Neuronal stem cell (in vitro differentiated cells): ENCODE measurements around the gene UBAC1.
A peak's percentile ranks its signal among the peaks of the same experiment; 100 is the strongest.

Experiments
- DNase-seq: peaks from one replicate; pipeline ENCODE4 v3.0.0-alpha.2; 2013; ENCODE audit warnings: low spot score
- H2AFZ ChIP-seq: one replicate; pipeline ENCODE4 v1.6.1; 2013; ENCODE audit warnings: mild to moderate bottlenecking, low read length, inconsistent platforms
- H2AK5ac ChIP-seq: 2 replicates; pipeline ENCODE4 v1.6.1; 2013; ENCODE audit warnings: low read depth, mild to moderate bottlenecking, inconsistent platforms, low read length, moderate library complexity, mixed read lengths
- H2BK120ac ChIP-seq: 2 replicates; pipeline ENCODE4 v1.6.1; 2013; ENCODE audit warnings: low read depth, mild to moderate bottlenecking, inconsistent platforms, low read length, moderate library complexity, mixed read lengths
- H2BK12ac ChIP-seq: one replicate; pipeline ENCODE4 v1.6.1; 2013; ENCODE audit warnings: low read length, inconsistent platforms
- H2BK15ac ChIP-seq: 2 replicates; pipeline ENCODE4 v1.6.1; 2013; ENCODE audit warnings: mild to moderate bottlenecking, low read length, inconsistent platforms, mixed read lengths
- H2BK5ac ChIP-seq: one replicate; pipeline ENCODE4 v1.6.1; 2013; ENCODE audit warnings: inconsistent platforms, mild to moderate bottlenecking, low read length, moderate library complexity
- H3K14ac ChIP-seq: one replicate; pipeline ENCODE4 v1.6.1; 2013; ENCODE audit warnings: low read length, inconsistent platforms
- H3K18ac ChIP-seq: 2 replicates; pipeline ENCODE4 v1.6.1; 2013; ENCODE audit warnings: low read length, inconsistent platforms
- H3K23ac ChIP-seq: 2 replicates; pipeline ENCODE4 v1.6.1; 2013; ENCODE audit warnings: low read depth, mild to moderate bottlenecking, mixed read lengths, low read length, inconsistent platforms; ENCODE audit not compliant: poor library complexity
- H3K27ac ChIP-seq: replicated peaks from 3 replicates; pipeline ENCODE4 v1.5.1; 2013; ENCODE audit warnings: low read length, inconsistent platforms
- H3K27me3 ChIP-seq, 3 experiments: 2 replicates each; pipeline ENCODE4 v1.6.1; 2013; ENCODE audit warnings: low read length in 3 of 3, mild to moderate bottlenecking in 2 of 3, inconsistent platforms in 1 of 3, low read depth in 1 of 3, mixed read lengths in 1 of 3, moderate library complexity in 1 of 3; ENCODE audit not compliant: control insufficient read depth in 3 of 3, insufficient read depth in 3 of 3
- H3K36me3 ChIP-seq, 2 donors: replicated peaks in 1 of 2; 2 replicates each; pipeline ENCODE4 v1.6.1; 2013; ENCODE audit warnings: low read length in 2 of 2; ENCODE audit not compliant: control insufficient read depth in 2 of 2, insufficient read depth in 2 of 2
- H3K4ac ChIP-seq: 2 replicates; pipeline ENCODE4 v1.6.1; 2013; ENCODE audit warnings: inconsistent platforms, mild to moderate bottlenecking, low read length, moderate library complexity
- H3K4me1 ChIP-seq, 2 donors: 1 replicate in 1 of 2; 2 replicates in 1 of 2; pipeline ENCODE4 v1.6.1; 2013; ENCODE audit warnings: low read length in 2 of 2, low read depth in 1 of 2; ENCODE audit not compliant: control insufficient read depth in 2 of 2, insufficient read depth in 1 of 2
- H3K4me2 ChIP-seq: one replicate; pipeline ENCODE4 v1.6.1; 2013; ENCODE audit warnings: mild to moderate bottlenecking, low read length, inconsistent platforms; ENCODE audit not compliant: insufficient read depth, poor library complexity, severe bottlenecking
- H3K4me3 ChIP-seq, 2 donors: 2 replicates each; pipeline ENCODE4 v1.5.1; 2013; ENCODE audit warnings: low read length in 2 of 2, mild to moderate bottlenecking in 2 of 2, inconsistent platforms in 1 of 2, moderate library complexity in 1 of 2
- H3K79me1 ChIP-seq: one replicate; pipeline ENCODE4 v1.6.1; 2013; ENCODE audit warnings: low read depth, mild to moderate bottlenecking, inconsistent platforms, low read length, moderate library complexity
- H3K9ac ChIP-seq: one replicate; pipeline ENCODE4 v1.6.1; 2013; ENCODE audit warnings: mild to moderate bottlenecking, low read depth, low read length, inconsistent platforms; ENCODE audit not compliant: poor library complexity
- H3K9me3 ChIP-seq, 2 donors: replicated peaks in 1 of 2; 2 replicates each; pipeline versions ENCODE3 to v1.6.1; 2013; ENCODE audit warnings: low read length in 2 of 2, mild to moderate bottlenecking in 2 of 2, inconsistent platforms in 1 of 2, low read depth in 1 of 2, mixed read lengths in 1 of 2, moderate library complexity in 1 of 2; ENCODE audit not compliant: control insufficient read depth in 2 of 2, insufficient read depth in 1 of 2
- H4K8ac ChIP-seq: one replicate; pipeline ENCODE4 v1.6.1; 2013; ENCODE audit warnings: low read depth, mild to moderate bottlenecking, inconsistent platforms, low read length, moderate library complexity
- H4K91ac ChIP-seq: one replicate; pipeline ENCODE4 v1.6.1; 2013; ENCODE audit warnings: low read length, low read depth, mild to moderate bottlenecking, inconsistent platforms; ENCODE audit not compliant: poor library complexity
- WGBS, 2 donors: extraction: QIAGEN DNeasy Blood & Tissue Kit; methylation state at CpG; one replicate each; pipeline ENCODE4 v1.1.7; 2013; ENCODE audit warnings: missing lambda C conversion rate in 2 of 2, mixed read lengths in 1 of 2; ENCODE audit not compliant: insufficient read length in 2 of 2, insufficient replicate concordance in 1 of 2; ENCODE audit errors: extremely low coverage in 2 of 2; 5-methylcytosine and 5-hydroxymethylcytosine counted together

The UBAC1 gene

GRCh38 chr9:135932656-135933055 lies 28.5 kb downstream of the UBAC1 start:
- Histone ChIP-seq H4K91ac (no peak overlapping the region), H3K79me1 (peaks cover 2% of the 10 kb centered on the region), H3K27me3 (no peaks in the 10 kb centered on the region), H3K4me3 (no peak overlapping the region), H2BK15ac (no peak overlapping the region), H2BK5ac (no peak overlapping the region), H3K4ac (no peak overlapping the region), H3K23ac (no peak overlapping the region), H3K9me3 (peaks cover 15% of the 10 kb centered on the region in 2 donors), H4K8ac (no peak overlapping the region), H3K36me3 (peaks cover 29 to 60% of the 10 kb centered on the region in 2 donors), H3K4me2 (no peak overlapping the region), H3K4me1 (no peaks in the 10 kb centered on the region), H2AFZ (no peak overlapping the region), H3K14ac (no peak overlapping the region), H3K18ac (no peak overlapping the region), H3K9ac (no peak overlapping the region), H2AK5ac (no peak overlapping the region), H2BK120ac (no peak overlapping the region), H2BK12ac (no peak overlapping the region), H3K27ac (no peak overlapping the region)
- no peak for DNase-seq
- no CpG with 5 or more reads among the region's 18 CpGs for WGBS, 2 donors

GRCh38 chr9:135931349-135931820 lies 29.8 kb downstream of the UBAC1 start:
- peaks cover 26 to 49% of the 10 kb centered on the region in 2 donors for H3K36me3 ChIP-seq
- no peak overlapping the region for H2BK5ac ChIP-seq
- H2BK120ac ChIP-seq = no peak overlapping the region
- no peak overlapping the region for H3K4me2 ChIP-seq
- no peak overlapping the region for H3K4ac ChIP-seq
- peak overlapping the region; percentile 75 for H3K23ac ChIP-seq
- H3K4me3 ChIP-seq = peak overlapping the region in 1 of 2 donors; percentile 46
- no peak overlapping the region for H2AK5ac ChIP-seq
- peaks cover 5 to 9% of the 10 kb centered on the region in 2 donors for H3K9me3 ChIP-seq
- H3K27me3 ChIP-seq = no peaks in the 10 kb centered on the region
- no peak overlapping the region for H2AFZ ChIP-seq
- H3K4me1 ChIP-seq = no peaks in the 10 kb centered on the region
- DNase-seq = no peak
- H4K8ac ChIP-seq = peak overlapping the region; percentile 3
- no CpG with 5 or more reads among the region's 31 CpGs for WGBS, 2 donors
- H4K91ac ChIP-seq = no peak overlapping the region
- peak overlapping the region; percentile 56 for H3K14ac ChIP-seq
- H3K18ac ChIP-seq = no peak overlapping the region
- no peak overlapping the region for H2BK12ac ChIP-seq
- H3K79me1 ChIP-seq = peaks cover 5% of the 10 kb centered on the region
- no peak overlapping the region for H2BK15ac ChIP-seq
- no peak overlapping the region for H3K27ac ChIP-seq
- H3K9ac ChIP-seq = no peak overlapping the region

GRCh38 chr9:135930446-135931345 lies 30.5 kb downstream of the UBAC1 start:
- Histone ChIP-seq H3K4me1 (no peaks in the 10 kb centered on the region), H2BK120ac (peak overlapping the region; percentile 81), H3K4me2 (no peak overlapping the region), H3K79me1 (peaks cover 5% of the 10 kb centered on the region), H3K9me3 (peaks cover 0 to 9% of the 10 kb centered on the region in 2 donors), H2BK5ac (peak overlapping the region; percentile 53), H3K23ac (peak overlapping the region; percentile 75), H3K27ac (no peak overlapping the region), H3K4me3 (no peak overlapping the region), H2AK5ac (no peak overlapping the region), H2BK12ac (no peak overlapping the region), H2BK15ac (no peak overlapping the region), H3K14ac (peak overlapping the region; percentile 56), H3K4ac (no peak overlapping the region), H3K18ac (peak overlapping the region; percentile 48), H3K9ac (peak overlapping the region; percentile 60), H3K36me3 (peaks cover 26 to 43% of the 10 kb centered on the region in 2 donors), H4K8ac (no peak overlapping the region), H3K27me3 (no peaks in the 10 kb centered on the region), H2AFZ (no peak overlapping the region), H4K91ac (no peak overlapping the region)
- no peak for DNase-seq
- no CpG with 5 or more reads among the region's 33 CpGs for WGBS, 2 donors

- H3K14ac ChIP-seq = no peak overlapping the region
- no peak overlapping the region for H3K4me3 ChIP-seq
- H3K9me3 ChIP-seq = peaks cover 0 to 8% of the 10 kb centered on the region in 2 donors
- no peak for DNase-seq
- H3K4me1 ChIP-seq = no peaks in the 10 kb centered on the region
- peaks cover 20 to 35% of the 10 kb centered on the region in 2 donors for H3K36me3 ChIP-seq
- H2AK5ac ChIP-seq = no peak overlapping the region
- peak overlapping the region; percentile 22 for H2BK12ac ChIP-seq
- no peak overlapping the region for H3K4me2 ChIP-seq
- H2BK5ac ChIP-seq = peak overlapping the region; percentile 53
- no peaks in the 10 kb centered on the region for H3K27me3 ChIP-seq
- H3K79me1 ChIP-seq = peaks cover 5% of the 10 kb centered on the region
- H3K4ac ChIP-seq = no peak overlapping the region
- peak overlapping the region; percentile 70 for H3K9ac ChIP-seq
- no peak overlapping the region for H4K8ac ChIP-seq
- H3K23ac ChIP-seq = peak overlapping the region; percentile 65
- H3K27ac ChIP-seq = no peak overlapping the region
- no peak overlapping the region for H2AFZ ChIP-seq
- H2BK120ac ChIP-seq = no peak overlapping the region
- WGBS, 2 donors = no CpG with 5 or more reads among the region's 21 CpGs
- H4K91ac ChIP-seq = no peak overlapping the region
- no peak overlapping the region for H3K18ac ChIP-seq
- no peak overlapping the region for H2BK15ac ChIP-seq
Observed at GRCh38 chr9:135929656-135930445, 31.3 kb downstream of the UBAC1 start.
